PFSK-1 (cell line): ENCODE data around the gene CFAP91.

Source experiments
- FOXP2 ChIP-seq: optimal IDR thresholded peaks from 2 replicates; pipeline ENCODE3; 2011; ENCODE audit warnings: borderline replicate concordance, control low read depth, inconsistent platforms; ENCODE audit not compliant: insufficient read depth; ENCODE audit errors: extremely low read length, extremely low read depth
- POLR2AphosphoS5 ChIP-seq: IDR thresholded peaks from 2 replicates; pipeline ENCODE4 v1.6.1; 2012; ENCODE audit warnings: low read depth, mild to moderate bottlenecking, control low read depth, low read length, moderate library complexity
- REST ChIP-seq, 2 experiments: IDR thresholded peaks; 2 replicates each; pipeline versions ENCODE4 v1.6.1 to v1.8.0; 2011 to 2012; ENCODE audit warnings: low read depth in 2 of 2, low read length in 2 of 2, control low read depth in 1 of 2, inconsistent platforms in 1 of 2, mild to moderate bottlenecking in 1 of 2, moderate library complexity in 1 of 2; ENCODE audit not compliant: insufficient read depth in 1 of 2
- SIN3A ChIP-seq: IDR thresholded peaks from 2 replicates; pipeline ENCODE4 v1.6.1; 2012; ENCODE audit warnings: mild to moderate bottlenecking, low read length, moderate library complexity, borderline replicate concordance; ENCODE audit not compliant: insufficient read depth
- TAF1 ChIP-seq: IDR thresholded peaks from 2 replicates; pipeline ENCODE4 v1.6.1; 2012; ENCODE audit warnings: low read length, control low read depth, borderline replicate concordance; ENCODE audit not compliant: insufficient read depth

CFAP91 gene

GRCh38 chr3:119715105-119715504 lies 12.3 kb downstream of the CFAP91 start:
- TF ChIP-seq TAF1 (no peak), FOXP2 (no peak), REST (IDR thresholded peaks at IDR 0.05; ENCODE audit: insufficient read depth in 1 of 2, low read depth in 2 of 2, low read length in 2 of 2) (no peak), POLR2AphosphoS5 (no peak)

GRCh38 chr3:119716998-119717397 lies 14.2 kb downstream of the CFAP91 start:
- no peak for TF ChIP-seq TAF1

GRCh38 chr3:119717520-119717919 lies 14.7 kb downstream of the CFAP91 start:
- TF ChIP-seq POLR2AphosphoS5 (no peak), FOXP2 (no peak), REST (IDR thresholded peaks at IDR 0.05; ENCODE audit: insufficient read depth in 1 of 2, low read depth in 2 of 2, low read length in 2 of 2) (no peak), SIN3A (no peak), TAF1 (no peak)

- TF ChIP-seq SIN3A, result no peak
- TF ChIP-seq REST (IDR thresholded peaks at IDR 0.05; ENCODE audit: insufficient read depth in 1 of 2, low read depth in 2 of 2, low read length in 2 of 2), result no peak
- no peak for TF ChIP-seq FOXP2
- no peak for TF ChIP-seq TAF1
- no peak for TF ChIP-seq POLR2AphosphoS5
Measured at GRCh38 chr3:119723022-119723421, 20.2 kb downstream of the CFAP91 start.

- TF ChIP-seq SIN3A, result no peak
- no peak for TF ChIP-seq REST (IDR thresholded peaks at IDR 0.05; ENCODE audit: insufficient read depth in 1 of 2, low read depth in 2 of 2, low read length in 2 of 2)
- no peak for TF ChIP-seq FOXP2
- no peak for TF ChIP-seq POLR2AphosphoS5
- TF ChIP-seq TAF1, result no peak
Measured at GRCh38 chr3:119726909-119727308, 24.1 kb downstream of the CFAP91 start.

GRCh38 chr3:119729996-119730395 lies 27.2 kb downstream of the CFAP91 start:
- TF ChIP-seq TAF1 (no peak), POLR2AphosphoS5 (no peak), REST (IDR thresholded peaks at IDR 0.05; ENCODE audit: insufficient read depth in 1 of 2, low read depth in 2 of 2, low read length in 2 of 2) (no peak), SIN3A (no peak), FOXP2 (no peak)
